OCI-M2 (cell line): ENCODE results near the gene PMS2.
"Not testable (repeated sequence)": the region's sequence is repeated elsewhere in the genome, so short reads cannot be mapped to it uniquely, and the experiment has no call there.

Experiments used
- DNase-seq: peaks from one replicate; lab custom pipeline; 2025; ENCODE audit not compliant: unreplicated experiment; lab: John Stamatoyannopoulos, UW

PMS2 gene

DNA sequence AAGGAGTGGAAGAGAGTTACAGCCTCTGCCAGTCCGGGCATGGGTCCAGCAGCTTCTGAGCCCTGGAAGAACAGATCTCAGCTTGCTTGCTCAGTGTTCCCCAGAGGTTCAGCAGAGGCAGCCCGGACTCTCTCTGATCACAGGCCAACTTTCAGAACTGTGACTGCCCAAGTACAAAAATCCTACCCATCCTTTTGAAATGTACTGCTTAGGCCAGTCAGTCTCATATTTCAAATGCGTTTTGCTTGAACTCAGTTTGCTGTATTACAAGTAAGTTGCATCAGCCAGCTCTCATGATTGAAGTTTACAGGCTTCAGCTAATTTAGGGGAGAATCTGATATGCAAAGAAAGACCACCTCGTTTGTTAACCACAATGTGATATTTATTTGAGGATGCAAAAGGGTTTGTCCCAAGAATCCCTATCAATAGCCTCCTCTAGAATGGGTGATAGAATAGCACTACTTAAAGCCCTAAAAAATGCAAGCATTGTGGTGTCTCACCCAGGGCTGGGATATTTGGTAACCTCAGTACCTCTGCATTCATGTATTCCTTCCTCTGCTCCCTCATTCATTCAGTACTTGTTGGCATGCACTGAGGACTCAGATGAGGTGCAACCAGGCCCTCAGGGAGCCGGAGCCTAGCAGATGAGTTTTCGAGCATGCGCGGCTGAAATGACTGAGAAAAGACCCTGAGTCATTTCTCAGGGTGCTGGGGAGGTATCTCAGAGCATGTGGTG lies 7.2 kb upstream of the PMS2 start:
- DNase-seq: no peak

DNA sequence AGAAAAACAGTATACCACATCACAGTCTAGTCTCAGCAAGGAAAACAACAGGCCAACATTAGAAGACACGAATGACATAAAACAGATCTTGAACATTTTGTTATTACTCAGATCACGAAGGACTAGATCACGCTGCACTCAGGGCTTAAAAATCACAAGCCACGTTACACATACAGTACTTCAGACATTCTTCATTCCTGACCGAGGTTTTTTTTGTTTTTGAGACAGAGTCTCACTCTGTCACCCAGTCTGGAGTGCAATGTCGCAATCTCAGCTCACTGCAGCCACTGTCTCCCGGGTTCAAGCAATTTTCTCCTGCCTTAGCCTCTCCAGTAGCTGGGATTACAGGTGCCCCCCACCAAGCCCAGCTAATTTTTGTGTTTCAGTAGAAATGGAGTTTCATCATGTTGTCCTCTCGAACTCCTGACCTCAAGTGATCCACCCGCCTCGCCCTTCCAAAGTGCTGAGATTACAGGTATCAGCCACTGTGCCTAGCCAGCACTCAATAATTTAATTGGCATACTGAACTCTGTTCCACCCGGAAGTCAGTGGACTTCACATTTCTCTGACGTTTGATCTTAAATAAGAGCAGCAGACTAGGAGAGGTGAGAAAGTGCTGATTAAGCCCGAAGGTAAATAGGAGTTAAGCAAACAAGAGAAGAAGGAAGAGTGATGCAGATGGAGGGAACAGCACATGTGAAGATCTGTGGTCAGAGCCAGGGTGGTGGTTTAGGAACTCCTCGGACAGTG lies 3.7 kb upstream of the PMS2 start:
- no peak for DNase-seq

DNA sequence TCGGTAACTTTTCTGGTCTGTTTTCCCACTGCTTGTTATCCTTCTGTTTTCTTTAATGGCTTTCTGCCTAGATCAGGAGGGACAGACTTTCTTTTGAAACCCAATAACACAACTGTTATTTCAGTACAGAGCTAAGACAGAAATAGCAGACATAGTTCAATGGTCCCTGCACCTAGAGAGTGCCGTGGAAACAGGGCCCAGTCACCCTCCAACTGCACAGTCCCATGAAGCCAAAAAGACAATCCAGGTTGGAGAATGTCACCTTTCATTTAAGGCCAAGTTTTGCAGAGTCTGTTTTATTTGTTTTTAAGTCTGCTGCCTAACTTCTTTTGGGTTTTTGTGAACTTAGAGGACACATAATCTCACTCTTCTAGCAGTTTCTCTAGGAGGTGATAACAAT lies 2.7 kb upstream of the PMS2 start:
- DNase-seq: no peak

DNA sequence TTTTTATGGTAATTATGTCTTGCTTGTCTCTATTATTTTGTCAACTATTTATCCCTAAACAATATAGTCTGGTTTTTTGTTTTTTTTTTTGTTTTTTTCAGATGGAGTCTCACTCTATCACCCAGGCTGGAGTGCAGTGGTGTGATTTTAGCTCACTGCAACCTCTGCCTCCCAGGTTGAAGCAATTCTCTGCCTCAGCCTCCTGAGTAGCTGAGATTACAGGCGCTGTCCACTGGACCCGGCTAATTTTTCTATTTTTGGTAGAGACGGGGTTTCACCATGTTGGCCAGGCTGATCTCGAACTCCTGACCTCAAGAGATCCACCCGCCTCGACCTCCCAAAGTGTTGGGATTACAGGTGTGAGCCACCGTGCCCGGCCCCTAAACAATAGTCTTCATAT lies 1.5 kb upstream of the PMS2 start:
- not testable (repeated sequence) for DNase-seq

DNA sequence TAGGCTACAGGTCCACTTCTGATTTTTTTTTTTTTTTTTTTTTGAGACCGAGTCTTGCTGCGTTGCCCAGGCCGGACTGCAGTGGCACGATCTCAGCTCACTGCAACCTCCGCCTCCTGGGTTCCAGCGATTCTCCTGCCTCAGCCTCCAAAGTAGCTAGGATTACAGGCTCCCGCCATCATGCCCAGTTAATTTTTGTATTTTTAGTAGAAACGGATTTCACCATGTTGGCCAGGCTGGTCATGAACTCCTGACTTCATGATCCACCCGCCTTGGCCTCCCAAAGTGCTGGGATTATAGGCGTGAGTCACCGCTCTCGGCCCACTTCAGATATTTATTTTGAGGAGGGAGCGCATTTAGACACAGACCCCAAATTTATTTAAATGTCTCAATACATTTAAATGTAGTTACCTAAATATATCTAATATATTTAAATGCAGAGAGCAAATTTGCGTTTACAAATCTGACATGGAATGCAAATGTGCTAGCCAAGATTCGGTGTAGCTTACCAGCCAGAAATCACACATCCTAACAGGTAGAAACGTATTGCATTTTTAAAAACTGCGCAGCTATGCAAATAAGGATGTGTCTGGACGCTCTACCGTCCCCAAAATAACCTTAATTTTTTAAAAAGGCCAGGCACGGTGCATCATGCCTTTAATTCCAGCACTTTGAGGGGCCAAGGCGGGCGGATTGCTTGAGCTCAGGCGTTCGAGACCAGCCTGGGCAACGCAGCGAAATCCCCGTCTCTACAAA lies 836 bp downstream of the PMS2 start:
- DNase-seq: not testable (repeated sequence)

DNA sequence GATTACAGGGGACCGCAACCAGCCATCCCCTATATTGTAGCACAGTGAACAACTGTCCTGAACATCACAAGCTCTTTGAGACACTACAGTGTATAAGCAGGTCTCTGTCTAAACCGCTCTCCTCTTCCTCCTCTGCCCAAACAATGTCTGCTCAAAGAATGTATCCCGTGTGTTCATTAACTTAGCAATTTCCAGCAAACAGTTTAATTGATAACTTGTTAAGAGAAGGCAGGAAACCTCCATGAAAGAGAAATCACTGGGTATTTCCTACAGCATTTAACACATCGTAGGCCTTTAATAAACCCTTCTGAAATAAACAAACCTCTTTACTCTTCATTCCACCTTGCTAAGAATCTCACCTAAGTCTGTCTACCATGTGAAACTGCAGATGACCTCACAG lies 1.5 kb downstream of the PMS2 start:
- no peak for DNase-seq

DNA sequence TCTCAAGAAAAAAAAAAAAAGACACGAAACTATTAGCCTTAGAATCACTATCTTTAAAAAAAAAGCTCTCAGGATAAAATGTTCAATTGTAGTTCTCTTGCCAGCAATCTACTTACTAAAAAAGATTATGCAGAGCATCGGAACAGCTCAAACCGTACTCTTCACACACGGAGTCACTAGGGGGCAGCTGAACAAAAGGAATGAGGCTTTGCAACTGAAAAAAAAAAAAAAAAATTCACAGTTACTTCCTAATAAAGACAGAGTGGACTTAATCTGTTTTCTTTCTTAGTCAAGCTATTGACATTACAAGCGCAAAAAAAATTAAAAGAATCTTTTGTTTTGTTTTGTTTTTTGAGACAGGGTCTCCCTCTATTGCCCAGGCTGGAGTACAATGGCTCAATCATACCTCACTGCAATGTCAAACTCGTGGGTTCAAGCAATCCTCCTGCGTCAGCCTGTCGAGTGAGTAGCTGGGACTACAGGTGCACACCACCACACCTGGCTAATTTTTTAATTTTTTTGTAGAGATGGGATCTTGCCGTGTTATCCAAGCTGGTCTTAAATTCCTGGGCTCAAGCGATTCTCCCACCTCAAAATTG lies 11.5 kb downstream of the PMS2 start:
- DNase-seq: no peak

DNA sequence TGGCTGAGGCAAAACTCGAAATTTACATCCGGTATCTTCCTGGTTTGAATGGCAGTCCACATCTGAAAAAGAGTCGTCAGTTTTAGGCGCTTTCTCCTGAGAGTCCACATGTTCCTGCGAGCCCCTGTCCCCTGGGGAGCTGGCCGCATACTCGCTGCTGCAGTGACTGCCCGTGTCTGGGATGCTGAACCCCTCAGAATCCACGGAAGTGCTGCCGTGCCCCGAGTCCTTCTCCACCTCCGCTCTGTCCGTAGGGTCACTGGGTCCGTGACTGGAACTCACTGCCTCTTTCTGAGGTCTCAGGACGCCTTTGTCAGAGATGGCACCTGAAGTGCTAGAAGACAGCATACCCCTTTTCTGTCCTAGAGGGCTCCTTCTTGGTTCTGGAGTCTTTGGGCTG lies 21.8 kb downstream of the PMS2 start:
- not testable (repeated sequence) for DNase-seq

DNA sequence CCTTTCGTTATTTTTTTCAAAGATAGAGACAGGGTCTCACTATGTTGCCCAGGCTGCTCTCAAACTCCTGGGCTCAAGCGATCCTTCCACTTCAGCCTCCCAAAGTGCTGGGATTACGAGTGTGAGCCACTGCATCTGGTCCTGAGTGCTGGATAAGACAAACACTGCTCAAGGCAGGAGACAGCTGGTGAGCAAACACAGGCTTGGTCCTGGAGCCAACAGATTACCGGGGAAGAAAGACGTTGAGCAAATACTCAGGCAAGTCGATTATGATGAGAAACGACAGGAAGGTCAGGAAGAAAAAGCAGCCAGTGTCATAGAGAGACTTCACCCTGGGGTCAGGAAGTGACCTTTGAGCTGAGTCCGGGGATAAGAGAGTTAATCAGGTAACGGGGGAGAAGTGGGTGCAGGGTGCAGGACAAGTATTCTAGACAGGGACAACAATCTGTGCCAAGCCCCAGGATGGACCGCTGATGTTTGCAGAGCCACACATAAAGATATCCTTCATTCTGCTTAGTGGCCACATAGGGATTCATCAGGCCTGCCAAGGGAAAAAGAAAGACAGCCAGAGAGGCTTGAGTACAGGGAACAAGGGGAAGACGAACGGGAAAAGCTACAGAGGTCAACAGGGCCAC lies 29.1 kb downstream of the PMS2 start:
- DNase-seq: not testable (repeated sequence)

DNA sequence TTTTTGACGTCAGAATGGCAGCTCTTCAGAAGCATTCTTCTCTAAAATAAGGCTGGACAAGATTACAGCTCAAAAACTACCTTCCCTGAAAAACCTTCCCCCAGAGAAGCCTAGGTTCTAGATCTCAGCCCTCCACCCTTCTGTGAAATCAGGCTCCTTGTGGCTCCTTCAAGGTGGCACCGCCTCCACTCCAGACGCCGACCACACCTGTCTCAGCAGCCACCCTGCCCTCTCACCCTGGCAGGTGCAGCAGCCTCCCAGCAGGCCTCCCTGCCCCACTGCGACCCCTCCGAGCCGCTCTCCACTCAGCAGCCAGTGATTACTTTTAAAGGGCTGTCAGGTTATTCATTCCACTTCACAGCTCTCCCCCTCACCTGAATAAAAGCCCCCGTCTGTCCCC lies 35.3 kb downstream of the PMS2 start:
- not testable (repeated sequence) for DNase-seq

DNA sequence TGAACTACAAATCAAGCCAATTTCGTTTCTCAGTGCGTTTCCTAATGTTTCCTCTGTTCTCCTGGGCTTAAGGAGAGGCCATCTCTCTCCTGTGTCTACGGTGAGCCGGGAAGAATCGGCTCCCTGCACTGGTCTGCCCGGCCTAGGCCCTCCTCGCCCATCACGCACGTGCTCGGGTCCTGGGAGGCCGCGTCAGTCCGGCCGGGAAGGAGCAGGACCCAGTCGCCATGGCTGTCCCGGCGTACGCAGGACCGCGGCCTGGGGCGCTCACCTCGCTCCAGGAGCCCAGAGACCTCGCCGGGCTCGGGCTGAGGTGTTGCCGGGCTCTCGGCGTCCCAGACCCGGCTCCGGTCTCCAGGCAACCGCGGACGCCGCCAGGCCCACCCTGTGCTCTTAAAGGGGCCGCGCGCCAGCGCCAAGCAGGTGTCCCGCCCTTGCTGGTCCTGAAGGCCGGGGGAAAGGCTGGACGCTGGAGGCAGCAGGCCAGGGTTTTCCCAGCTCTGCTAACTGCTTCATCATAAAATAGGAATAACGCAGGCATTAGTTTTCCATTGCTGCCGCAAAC lies 38.4 kb downstream of the PMS2 start, which contains the start of gene RSPH10B:
RSPH10B (minus strand) TSS at position 343 of the 565 bp plus-strand sequence. CDS start 3,573 bp downstream, outside the sequence.
- not testable (repeated sequence) for DNase-seq

DNA sequence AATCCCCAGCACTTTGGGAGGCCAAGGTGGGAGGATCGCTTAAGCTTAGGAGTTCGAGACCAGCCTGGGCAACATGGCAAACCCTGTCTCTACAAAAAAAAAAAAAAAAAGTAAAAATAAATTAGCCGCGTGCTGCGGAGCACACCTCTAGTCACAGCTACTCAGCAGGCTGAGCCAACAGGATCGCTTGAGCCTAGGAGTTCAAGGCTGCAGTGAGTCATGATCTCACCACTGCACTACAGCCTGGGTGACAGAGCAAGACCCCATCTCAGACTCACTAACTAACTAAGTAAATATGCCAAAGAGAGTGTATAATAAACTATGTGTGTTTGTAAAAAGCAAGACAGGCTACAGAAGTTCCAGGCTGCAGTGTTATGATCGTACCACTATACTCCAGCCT lies 45.0 kb downstream of the PMS2 start:
- DNase-seq: not testable (repeated sequence)

DNA sequence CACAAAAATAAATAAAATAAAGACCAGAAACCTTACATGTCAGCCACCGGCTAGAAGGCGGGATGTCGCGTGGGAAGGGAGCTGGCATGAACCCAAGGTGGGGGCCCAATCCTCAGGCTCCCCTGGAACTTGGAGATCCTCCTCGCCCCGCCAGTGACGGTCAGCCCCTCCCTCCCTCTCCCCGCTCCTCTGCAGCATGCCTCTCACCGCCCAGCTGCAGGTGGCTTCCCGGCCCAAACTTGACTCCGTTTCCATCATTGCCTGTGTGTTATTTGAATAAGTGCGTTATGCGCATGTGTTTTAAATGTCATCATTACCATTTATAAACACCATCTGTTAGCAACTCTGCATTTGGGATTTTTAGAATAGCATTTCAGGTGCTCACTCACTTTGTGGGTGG lies 45.6 kb downstream of the PMS2 start:
- not testable (repeated sequence) for DNase-seq

DNA sequence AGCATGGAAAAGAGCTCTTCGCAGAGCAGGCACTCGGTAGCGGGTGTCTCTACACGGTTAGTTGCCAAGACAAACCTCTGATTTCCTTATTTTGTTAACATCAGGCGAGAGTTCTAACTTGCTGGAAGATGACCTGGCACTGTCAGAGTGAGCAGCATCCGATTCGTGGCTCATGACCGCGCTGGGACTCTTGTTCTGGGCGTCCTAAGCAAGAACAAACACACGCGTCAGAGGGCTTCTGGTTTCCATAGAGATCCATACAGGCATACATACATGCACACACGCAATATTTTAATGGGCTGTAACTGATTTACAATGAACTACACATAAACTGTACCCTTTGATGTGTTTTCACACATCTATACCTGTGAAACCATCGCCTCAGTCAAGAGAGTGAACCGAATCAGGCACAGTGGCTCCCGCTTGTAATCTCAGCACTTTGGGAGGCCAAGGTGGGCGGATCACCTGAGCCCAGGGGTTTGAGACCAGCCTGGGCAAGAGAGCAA lies 73.9 kb downstream of the PMS2 start:
- DNase-seq: not testable (repeated sequence)

DNA sequence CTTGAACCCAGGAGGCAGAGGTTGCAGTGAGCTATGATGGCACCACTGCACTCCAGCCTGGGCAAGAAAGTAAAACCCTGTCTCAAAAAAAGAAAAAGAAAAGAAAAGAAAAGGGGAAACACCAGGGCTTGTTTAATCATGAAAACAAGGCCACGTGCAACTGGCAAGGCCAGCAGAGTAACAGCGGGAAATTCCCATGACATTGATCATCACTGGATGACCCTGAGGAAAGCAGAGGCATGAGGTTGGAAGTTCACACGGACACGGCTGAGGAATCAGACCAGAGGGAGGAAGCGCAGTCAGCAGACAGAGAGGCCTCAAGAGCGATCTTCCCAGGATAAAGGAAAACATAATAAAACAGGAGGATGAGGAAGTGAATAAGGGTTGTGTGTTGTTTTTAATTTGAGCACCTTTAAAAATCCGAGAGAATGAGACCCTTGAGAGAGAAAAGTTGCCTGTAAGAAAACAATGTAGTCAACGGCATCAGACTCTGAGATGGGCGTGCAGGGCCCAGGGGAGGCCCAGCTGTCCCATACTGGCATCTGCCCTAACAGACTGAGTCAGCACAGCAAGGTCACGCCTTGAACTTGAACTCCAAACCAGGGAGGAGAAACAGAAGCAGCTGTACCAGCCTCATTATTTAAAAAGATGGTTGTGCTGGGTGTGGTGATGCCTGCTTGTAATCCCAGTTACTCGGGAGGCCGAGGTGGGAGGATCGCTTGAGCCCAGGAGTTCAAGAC lies 76.8 kb downstream of the PMS2 start:
- not testable (repeated sequence) for DNase-seq

DNA sequence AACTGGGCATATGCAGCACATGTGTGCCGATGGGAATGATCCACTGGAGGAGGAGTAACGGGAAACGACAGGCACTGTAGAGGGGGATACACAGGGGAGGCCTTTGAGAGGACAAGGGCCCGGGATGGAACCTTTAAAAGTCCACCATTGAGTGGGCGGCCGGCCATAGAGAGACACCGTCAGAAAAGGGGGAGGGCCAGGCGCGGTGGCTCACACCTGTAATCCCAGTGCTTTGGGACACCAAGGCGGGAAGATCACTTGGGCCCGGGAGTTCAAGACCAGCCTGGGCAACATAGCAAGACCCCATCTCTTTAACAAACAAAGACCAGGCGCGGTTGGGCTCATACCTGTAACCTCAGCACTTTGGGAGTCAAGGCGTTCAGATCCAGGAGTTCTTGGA lies 77.6 kb downstream of the PMS2 start:
- not testable (repeated sequence) for DNase-seq

DNA sequence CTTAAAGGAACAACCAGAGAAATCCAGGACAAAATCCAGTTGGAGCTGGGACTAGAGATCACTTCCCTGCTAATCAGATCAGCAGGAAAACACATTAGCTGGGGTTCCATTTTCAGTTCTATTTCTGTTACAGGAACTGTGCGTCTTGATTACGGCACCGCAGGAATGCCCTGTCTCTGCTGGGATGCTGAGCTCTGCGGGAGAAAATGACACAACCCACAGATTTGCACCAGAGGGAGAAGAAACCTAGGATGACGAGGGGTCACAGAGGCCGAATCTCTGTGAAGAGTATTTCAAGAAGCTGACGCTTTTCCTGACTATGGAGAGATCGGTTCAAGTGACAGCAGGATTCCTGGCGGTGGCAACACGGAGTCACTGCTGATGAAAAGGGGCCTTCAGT lies 78.6 kb downstream of the PMS2 start:
- DNase-seq: not testable (repeated sequence)

DNA sequence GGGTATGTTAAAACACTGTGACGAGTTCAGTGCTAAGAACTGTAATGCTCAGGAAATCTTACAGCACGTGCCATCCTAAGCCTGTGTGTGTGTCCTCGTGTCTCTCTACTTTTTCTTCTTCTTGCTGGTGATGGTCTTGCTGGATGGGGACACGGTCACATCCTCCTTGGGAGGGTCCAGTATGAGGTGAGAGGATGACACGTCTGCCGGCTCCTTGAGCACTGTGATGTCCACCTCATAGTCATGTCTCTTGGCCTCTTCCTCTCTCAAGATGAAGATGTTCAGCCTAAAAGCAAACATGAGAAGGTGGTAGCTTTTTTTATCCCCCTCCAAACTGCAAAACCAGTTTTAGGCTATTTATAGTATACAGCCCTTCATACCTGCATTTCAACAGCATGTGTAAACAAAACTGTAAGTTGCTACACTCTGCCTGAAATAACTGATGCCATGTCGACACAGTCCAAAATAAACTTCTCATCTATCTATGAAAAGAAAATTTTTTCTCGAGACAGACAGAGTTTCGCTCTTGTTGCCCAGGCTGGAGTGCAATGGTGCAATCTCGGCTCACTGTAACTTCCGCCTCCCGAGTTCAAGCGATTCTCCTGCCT lies 82.5 kb downstream of the PMS2 start:
- not testable (repeated sequence) for DNase-seq

DNA sequence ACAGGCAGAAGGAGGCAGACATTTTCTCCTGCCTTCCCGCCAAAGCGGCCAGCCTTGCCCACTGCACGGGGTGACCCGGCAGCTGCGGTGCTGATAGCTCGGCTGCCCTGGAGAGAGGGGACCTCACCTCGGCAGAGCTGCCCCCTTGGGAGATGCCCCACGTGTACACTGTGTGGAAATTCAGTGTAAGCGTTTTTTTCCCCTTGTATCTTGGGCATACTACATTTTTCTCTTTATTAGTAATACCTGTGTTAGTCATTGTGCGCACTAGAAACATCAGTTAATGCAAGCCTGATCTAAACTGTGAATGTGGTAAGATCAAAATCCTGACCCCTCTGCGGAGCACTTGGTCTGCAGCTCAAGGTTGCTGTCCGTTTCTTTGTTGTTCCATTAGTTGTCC lies 84.2 kb downstream of the PMS2 start:
- not testable (repeated sequence) for DNase-seq
